HG03378 (cell line): Measurements from ENCODE around the gene TRIM28.

Source experiments
- ATAC-seq: cut with Tn5 transposase; IDR thresholded peaks from one replicate; pipeline ENCODE4 v1.9.1; 2021; ENCODE audit warnings: mild to moderate bottlenecking, moderate library complexity; ENCODE audit not compliant: unreplicated experiment

The TRIM28 gene

GRCh38 chr19:58547323-58548312, 3.8 kb downstream of the TRIM28 start:
- ATAC-seq, result no peak

GRCh38 chr19:58548859-58549663, 5.2 kb downstream of the TRIM28 start:
- no peak for ATAC-seq

DNA sequence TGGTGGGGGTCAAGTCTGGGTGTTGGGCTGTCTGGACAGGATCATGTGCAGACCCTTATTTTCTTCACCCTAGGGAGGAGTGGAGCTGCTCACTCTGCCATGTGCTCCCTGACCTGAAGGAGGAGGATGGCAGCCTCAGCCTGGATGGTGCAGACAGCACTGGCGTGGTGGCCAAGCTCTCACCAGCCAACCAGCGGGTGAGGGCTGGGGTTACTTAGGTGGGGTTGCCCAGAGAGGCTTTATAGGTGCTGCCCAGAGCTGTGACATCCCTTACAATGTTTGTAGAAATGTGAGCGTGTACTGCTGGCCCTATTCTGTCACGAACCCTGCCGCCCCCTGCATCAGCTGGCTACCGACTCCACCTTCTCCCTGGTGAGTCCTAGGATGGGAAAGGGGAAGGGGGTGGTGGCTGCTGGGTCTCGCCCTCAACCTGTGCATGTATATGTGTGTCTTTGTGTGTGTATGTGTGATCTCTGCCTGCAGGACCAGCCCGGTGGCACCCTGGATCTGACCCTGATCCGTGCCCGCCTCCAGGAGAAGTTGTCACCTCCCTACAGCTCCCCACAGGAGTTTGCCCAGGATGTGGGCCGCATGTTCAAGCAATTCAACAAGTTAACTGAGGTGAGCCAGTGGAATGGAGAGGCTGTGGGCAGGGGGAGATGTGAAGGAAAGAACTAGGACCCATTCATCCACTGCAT, 5.9 kb downstream of the TRIM28 start:
- ATAC-seq, result no peak

DNA sequence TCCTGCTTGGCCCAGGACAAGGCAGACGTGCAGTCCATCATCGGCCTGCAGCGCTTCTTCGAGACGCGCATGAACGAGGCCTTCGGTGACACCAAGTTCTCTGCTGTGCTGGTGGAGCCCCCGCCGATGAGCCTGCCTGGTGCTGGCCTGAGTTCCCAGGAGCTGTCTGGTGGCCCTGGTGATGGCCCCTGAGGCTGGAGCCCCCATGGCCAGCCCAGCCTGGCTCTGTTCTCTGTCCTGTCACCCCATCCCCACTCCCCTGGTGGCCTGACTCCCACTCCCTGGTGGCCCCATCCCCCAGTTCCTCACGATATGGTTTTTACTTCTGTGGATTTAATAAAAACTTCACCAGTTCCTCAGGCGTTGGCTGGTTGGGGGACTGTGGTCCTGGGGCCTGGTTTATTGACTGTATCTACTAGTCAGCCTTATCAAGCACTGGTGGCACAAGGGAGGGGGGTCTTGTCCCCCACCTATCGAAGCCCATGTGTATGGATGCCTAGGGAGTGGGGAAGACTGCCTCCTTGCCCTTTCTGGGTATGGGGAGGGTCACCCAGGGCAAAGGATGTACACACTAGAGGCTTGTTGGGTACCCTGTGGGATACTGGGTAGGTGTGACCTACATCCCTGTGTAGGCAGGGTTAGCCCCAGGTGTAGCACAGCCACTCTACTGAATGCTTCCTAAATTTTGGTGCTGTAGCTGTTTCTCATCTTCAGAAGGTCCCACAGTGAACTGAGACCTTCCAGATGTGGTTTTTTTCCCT, 6.7 kb downstream of the TRIM28 start:
- ATAC-seq, result no peak

DNA sequence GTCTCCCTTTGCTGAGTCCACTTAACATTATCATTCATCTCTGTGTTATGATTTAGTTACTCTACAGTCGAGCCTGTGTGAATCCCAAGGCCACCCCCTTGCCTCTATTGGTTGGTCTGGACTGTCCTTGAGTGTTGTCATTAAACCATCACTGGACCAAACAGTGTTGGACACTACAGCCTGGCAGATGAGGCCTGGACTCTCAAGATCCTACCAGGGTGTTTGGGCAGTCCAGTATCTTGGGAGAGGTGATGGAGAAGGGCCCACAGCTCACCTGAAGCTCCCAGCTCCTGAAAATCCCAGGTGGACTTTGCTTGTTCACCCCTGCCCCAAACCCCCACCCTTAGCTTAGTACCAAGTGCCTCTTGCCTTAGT, 7.2 kb downstream of the TRIM28 start:
- ATAC-seq, result no peak

GRCh38 chr19:58551577-58552471, 8.0 kb downstream of the TRIM28 start:
- ATAC-seq, result no peak

DNA sequence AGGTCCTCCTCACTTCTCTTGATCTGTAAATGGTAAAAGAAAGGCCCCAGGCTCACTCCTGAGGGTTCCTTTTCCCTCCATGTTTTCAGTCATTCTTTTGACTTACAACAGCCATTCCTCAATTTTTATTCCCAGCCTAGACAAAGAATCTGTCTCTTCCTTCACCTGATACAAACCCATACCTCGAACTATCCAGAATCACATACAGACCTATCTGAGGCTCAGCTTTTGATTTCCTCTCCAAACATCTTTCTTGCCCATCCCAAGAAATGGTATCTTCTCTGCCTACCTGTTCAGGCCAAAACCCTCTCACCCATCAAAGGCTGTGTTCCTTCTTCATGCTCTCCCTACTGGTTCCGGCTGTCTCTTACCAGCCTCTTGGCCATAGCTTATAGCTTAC, 8.8 kb downstream of the TRIM28 start:
- ATAC-seq, result no peak

GRCh38 chr19:58553799-58554493, 10.1 kb downstream of the TRIM28 start:
- no peak for ATAC-seq

- ATAC-seq, result peak; percentile 26
These were observed 10.9 kb downstream of the TRIM28 start, which contains the start of gene CHMP2A for GRCh38 chr19:58554494-58555368. TSS of gene CHMP2A (minus strand) at chr19:58555105. CDS start at chr19:58554212, 893 bp downstream.

- ATAC-seq, result no peak
These were observed 11.6 kb downstream of the TRIM28 start for GRCh38 chr19:58555369-58555885.

- no peak for ATAC-seq
These were observed 12.2 kb downstream of the TRIM28 start for GRCh38 chr19:58555920-58556621.

DNA sequence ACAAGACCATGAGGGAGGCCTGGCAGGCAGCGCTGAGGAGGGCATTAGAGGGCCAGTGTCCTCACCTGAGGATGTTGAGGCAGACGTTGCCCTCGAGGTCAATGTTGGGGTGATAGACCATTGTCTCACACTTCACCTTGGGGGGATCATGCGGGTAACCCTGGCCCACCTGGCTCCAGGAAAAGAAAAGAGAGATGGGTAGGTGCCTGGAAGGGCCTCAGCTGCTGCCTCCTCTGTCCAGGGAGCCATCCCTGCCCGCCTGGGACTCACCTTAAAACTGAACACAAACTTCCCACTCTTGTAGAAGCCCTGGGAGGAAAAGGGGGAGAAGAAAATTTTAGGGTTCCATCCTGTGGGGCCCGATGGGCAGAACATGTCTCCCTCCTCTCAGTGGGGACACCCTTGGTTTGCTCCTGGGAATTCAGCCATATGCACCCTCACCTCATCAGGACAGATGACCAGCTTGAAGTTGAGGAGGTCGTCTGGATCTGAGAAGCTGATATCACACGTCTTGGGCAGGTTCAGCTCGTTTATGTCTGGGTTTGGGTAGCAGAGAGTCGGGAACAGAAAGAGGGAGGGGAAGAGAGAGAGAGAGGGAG, 12.9 kb downstream of the TRIM28 start:
- no peak for ATAC-seq

GRCh38 chr19:58557221-58558065, 13.6 kb downstream of the TRIM28 start:
- no peak for ATAC-seq

DNA sequence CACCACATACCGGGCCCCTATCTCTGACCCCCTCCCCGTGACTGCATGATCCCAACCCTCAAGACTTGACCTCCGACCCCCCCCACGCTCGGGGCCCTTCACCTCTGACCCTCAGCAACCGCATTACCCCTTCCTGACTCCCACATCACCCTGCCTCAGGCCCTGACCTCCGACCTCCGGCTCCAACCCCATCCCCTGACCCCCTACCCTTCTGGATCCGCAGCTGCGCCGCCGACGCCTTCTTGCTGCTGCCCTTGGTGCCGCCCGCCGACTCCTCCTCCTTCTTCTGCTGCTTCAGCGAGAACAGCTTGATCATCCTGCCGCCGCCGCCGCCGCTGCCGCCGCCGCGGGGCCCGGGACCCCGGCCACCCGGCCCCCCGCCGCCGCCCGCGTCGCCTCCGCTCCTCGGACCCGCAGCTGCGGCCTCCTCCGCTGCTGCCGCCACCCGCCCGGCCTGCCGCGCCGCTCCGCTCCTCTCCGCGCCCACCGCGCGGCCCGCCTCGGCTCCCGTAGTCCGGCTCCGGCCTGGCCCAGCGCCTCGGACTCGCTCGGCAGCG, 14.3 kb downstream of the TRIM28 start, which contains the start of gene UBE2M:
Gene UBE2M (minus strand): TSS at position 546 of the 557 bp plus-strand sequence. CDS start 230 bp downstream, at position 316.
- no peak for ATAC-seq

DNA sequence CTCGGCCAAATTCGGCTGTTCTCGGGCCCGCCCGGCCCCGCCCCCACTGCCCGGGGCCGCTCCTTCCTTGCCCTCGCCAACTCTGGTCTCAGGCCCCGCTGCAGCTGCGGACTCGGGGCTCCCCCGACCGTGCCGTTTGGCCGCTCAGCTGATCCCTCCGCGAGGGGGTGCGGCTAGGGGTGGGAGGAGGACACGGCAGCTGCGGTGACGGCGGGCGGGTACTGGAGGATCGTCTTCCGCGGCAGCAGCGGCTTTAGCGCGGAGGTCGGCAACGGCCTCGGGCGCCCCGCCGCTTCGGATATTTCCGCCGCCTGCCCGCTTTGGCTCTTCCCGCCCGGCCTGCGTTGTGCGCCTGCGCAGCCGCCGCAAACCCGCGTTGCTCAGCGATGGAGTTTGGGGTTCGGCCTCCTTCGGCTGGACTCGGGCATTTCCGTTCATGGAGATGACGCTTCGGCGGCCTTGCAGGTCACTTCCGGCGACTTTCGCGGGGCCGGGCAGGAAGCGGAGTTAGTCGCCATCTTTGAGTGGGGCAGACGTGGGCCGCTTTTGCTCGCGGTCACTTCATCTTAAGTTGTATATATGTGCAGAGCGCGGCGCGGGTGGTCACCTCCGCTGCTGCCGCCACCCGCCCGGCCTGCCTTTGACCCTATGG, 14.9 kb downstream of the TRIM28 start:
- peak; percentile 46 for ATAC-seq
